ENCODE measurements around the gene BACH1. TPM values are rescaled to one million over a fixed set of nuclear protein-coding genes. Genes with fewer than 3 reads are reported as not detected.

BACH1 gene
- total and polyA plus RNA-seq, 2 of the 8 experiments (the other 6 are each of a cell fraction or from before 2014, with no cell fraction given): 6.9 to 50.7 TPM

- TF ChIP-seq, protein P1, sequence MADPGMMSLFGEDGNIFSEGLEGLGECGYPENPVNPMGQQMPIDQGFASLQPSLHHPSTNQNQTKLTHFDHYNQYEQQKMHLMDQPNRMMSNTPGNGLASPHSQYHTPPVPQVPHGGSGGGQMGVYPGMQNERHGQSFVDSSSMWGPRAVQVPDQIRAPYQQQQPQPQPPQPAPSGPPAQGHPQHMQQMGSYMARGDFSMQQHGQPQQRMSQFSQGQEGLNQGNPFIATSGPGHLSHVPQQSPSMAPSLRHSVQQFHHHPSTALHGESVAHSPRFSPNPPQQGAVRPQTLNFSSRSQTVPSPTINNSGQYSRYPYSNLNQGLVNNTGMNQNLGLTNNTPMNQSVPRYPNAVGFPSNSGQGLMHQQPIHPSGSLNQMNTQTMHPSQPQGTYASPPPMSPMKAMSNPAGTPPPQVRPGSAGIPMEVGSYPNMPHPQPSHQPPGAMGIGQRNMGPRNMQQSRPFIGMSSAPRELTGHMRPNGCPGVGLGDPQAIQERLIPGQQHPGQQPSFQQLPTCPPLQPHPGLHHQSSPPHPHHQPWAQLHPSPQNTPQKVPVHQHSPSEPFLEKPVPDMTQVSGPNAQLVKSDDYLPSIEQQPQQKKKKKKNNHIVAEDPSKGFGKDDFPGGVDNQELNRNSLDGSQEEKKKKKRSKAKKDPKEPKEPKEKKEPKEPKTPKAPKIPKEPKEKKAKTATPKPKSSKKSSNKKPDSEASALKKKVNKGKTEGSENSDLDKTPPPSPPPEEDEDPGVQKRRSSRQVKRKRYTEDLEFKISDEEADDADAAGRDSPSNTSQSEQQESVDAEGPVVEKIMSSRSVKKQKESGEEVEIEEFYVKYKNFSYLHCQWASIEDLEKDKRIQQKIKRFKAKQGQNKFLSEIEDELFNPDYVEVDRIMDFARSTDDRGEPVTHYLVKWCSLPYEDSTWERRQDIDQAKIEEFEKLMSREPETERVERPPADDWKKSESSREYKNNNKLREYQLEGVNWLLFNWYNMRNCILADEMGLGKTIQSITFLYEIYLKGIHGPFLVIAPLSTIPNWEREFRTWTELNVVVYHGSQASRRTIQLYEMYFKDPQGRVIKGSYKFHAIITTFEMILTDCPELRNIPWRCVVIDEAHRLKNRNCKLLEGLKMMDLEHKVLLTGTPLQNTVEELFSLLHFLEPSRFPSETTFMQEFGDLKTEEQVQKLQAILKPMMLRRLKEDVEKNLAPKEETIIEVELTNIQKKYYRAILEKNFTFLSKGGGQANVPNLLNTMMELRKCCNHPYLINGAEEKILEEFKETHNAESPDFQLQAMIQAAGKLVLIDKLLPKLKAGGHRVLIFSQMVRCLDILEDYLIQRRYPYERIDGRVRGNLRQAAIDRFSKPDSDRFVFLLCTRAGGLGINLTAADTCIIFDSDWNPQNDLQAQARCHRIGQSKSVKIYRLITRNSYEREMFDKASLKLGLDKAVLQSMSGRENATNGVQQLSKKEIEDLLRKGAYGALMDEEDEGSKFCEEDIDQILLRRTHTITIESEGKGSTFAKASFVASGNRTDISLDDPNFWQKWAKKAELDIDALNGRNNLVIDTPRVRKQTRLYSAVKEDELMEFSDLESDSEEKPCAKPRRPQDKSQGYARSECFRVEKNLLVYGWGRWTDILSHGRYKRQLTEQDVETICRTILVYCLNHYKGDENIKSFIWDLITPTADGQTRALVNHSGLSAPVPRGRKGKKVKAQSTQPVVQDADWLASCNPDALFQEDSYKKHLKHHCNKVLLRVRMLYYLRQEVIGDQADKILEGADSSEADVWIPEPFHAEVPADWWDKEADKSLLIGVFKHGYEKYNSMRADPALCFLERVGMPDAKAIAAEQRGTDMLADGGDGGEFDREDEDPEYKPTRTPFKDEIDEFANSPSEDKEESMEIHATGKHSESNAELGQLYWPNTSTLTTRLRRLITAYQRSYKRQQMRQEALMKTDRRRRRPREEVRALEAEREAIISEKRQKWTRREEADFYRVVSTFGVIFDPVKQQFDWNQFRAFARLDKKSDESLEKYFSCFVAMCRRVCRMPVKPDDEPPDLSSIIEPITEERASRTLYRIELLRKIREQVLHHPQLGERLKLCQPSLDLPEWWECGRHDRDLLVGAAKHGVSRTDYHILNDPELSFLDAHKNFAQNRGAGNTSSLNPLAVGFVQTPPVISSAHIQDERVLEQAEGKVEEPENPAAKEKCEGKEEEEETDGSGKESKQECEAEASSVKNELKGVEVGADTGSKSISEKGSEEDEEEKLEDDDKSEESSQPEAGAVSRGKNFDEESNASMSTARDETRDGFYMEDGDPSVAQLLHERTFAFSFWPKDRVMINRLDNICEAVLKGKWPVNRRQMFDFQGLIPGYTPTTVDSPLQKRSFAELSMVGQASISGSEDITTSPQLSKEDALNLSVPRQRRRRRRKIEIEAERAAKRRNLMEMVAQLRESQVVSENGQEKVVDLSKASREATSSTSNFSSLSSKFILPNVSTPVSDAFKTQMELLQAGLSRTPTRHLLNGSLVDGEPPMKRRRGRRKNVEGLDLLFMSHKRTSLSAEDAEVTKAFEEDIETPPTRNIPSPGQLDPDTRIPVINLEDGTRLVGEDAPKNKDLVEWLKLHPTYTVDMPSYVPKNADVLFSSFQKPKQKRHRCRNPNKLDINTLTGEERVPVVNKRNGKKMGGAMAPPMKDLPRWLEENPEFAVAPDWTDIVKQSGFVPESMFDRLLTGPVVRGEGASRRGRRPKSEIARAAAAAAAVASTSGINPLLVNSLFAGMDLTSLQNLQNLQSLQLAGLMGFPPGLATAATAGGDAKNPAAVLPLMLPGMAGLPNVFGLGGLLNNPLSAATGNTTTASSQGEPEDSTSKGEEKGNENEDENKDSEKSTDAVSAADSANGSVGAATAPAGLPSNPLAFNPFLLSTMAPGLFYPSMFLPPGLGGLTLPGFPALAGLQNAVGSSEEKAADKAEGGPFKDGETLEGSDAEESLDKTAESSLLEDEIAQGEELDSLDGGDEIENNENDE (IDR thresholded peaks at IDR 0.05; ENCODE audit: insufficient replicate concordance, low read length): no peak
- no peak for TF ChIP-seq POLR2A (IDR thresholded peaks at IDR 0.05; ENCODE audit: control extremely low read depth in 1 of 2, low read depth in 2 of 2, low read length in 2 of 2)
- no peak for TF ChIP-seq SP2 (IDR thresholded peaks at IDR 0.05; ENCODE audit: low read length)
- TF ChIP-seq SRF (IDR thresholded peaks at IDR 0.05; ENCODE audit: low read depth, low read length): no peak
- no peak for TF ChIP-seq CBX5 (IDR thresholded peaks at IDR 0.05; ENCODE audit: low read depth, low read length)
- no peak for TF ChIP-seq EZH2 (IDR thresholded peaks at IDR 0.05; ENCODE audit: low read depth, low read length, severe bottlenecking)
- no peak for TF ChIP-seq HDAC2 (IDR thresholded peaks at IDR 0.05; ENCODE audit: borderline replicate concordance in 1 of 2, low read depth in 2 of 2, low read length in 2 of 2)
- TF ChIP-seq, protein P2, sequence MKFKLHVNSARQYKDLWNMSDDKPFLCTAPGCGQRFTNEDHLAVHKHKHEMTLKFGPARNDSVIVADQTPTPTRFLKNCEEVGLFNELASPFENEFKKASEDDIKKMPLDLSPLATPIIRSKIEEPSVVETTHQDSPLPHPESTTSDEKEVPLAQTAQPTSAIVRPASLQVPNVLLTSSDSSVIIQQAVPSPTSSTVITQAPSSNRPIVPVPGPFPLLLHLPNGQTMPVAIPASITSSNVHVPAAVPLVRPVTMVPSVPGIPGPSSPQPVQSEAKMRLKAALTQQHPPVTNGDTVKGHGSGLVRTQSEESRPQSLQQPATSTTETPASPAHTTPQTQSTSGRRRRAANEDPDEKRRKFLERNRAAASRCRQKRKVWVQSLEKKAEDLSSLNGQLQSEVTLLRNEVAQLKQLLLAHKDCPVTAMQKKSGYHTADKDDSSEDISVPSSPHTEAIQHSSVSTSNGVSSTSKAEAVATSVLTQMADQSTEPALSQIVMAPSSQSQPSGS (IDR thresholded peaks at IDR 0.05; ENCODE audit: low read length): no peak
- TF ChIP-seq POLR2AphosphoS5 (IDR thresholded peaks at IDR 0.05; ENCODE audit: low read depth, low read length): no peak
- no peak for TF ChIP-seq SAP30 (IDR thresholded peaks at IDR 0.05; ENCODE audit: insufficient read depth, insufficient replicate concordance, low read length)
Measured at GRCh38 chr21:29343519-29343918, 44.8 kb downstream of the BACH1 start (continued).

All from H1 (cell line).